BJ (cell line): ENCODE data around the gene CITED4. TPM values are rescaled to one million over a fixed set of nuclear protein-coding genes. Genes with fewer than 3 reads are reported as not detected.

ENCODE experiments used
- CTCF ChIA-PET: fragments of 350-600 bp; formaldehyde crosslinking; extraction: SDS; loops from one replicate; lab custom pipeline; 2021; ENCODE audit warnings: antibody characterized with exemption, inconsistent platforms; lab: Yijun Ruan, JAX
- POLR2A ChIA-PET: fragments of 300-600 bp; sonication (Branson Sonifier 250); formaldehyde crosslinking; extraction: SDS; loops from one replicate; lab custom pipeline; 2021; ENCODE audit warnings: antibody characterized with exemption; lab: Charles Lee
- DNase-seq: peaks from one replicate; pipeline ENCODE4 v3.0.0-alpha.2; 2011; ENCODE audit warnings: low read depth
- H3K27me3 ChIP-seq: 2 replicates; pipeline ENCODE4 v1.6.0; 2011; ENCODE audit warnings: low read length; ENCODE audit not compliant: control insufficient read depth, insufficient read depth
- H3K36me3 ChIP-seq: 2 replicates; pipeline ENCODE4 v1.5.1; 2011; ENCODE audit warnings: low read length; ENCODE audit not compliant: control insufficient read depth, insufficient read depth
- H3K4me3 ChIP-seq: 2 replicates; pipeline ENCODE4 v1.5.1; 2011; ENCODE audit warnings: low read depth, mild to moderate bottlenecking, control low read depth, low read length
- CTCF ChIP-seq: IDR thresholded peaks from 2 replicates; pipeline ENCODE4 v1.5.1; 2011; ENCODE audit warnings: low read depth, mild to moderate bottlenecking, control low read depth, inconsistent platforms, low read length, moderate library complexity; ENCODE audit not compliant: insufficient read depth
- polyA plus RNA-seq: library from polyadenylated mRNA; depleted of rRNA; stranded (reverse); fragments of >200 nt; gene quantifications from 2 replicates; pipeline ENCODE4 v1.2.3, GENCODE V29; 2011

CITED4 gene
- polyA plus RNA-seq, 1 experiment = 0.80 TPM

GRCh38 chr1:40894455-40894854 is 32.3 kb upstream of the CITED4 start:
- no peak for TF ChIP-seq CTCF
- POLR2A ChIA-PET = no interaction called here

GRCh38 chr1:40893946-40894345 is 31.8 kb upstream of the CITED4 start:
- Histone ChIP-seq H3K27me3 (no peaks in the 10 kb centered on the region), H3K4me3 (no peak overlapping the region), H3K36me3 (no peaks in the 10 kb centered on the region)
- ChIA-PET POLR2A (no interaction called here), CTCF (no interaction called here)
- no peak for TF ChIP-seq CTCF
- DNase-seq = no peak

More at GRCh38 chr1:40894455-40894854, 32.3 kb upstream of the CITED4 start:
- CTCF ChIA-PET = no interaction called here
- DNase-seq = no peak
- Histone ChIP-seq H3K27me3 (no peaks in the 10 kb centered on the region), H3K4me3 (no peak overlapping the region), H3K36me3 (no peaks in the 10 kb centered on the region)

- Histone ChIP-seq H3K27me3 (no peaks in the 10 kb centered on the region), H3K4me3 (no peak overlapping the region), H3K36me3 (no peaks in the 10 kb centered on the region)
- CTCF ChIA-PET = interaction anchor here (1.0 kb wide), 1 partner anchor 34 kb away, joined by 3 read pairs; no protein-coding TSS in a partner anchor
- no peak for DNase-seq
- no peak for TF ChIP-seq CTCF
- POLR2A ChIA-PET = no interaction called here
These were observed 30.2 kb upstream of the CITED4 start for GRCh38 chr1:40892354-40892753.

GRCh38 chr1:40890771-40891170 is 28.6 kb upstream of the CITED4 start:
- H3K27me3 ChIP-seq = peaks cover 1% of the 10 kb centered on the region; the same call in 1 of the 2 replicates
- CTCF ChIA-PET = no interaction called here
- DNase-seq = no peak
- H3K36me3 ChIP-seq = no peaks in the 10 kb centered on the region
- TF ChIP-seq CTCF = no peak
- no peak overlapping the region for H3K4me3 ChIP-seq
- POLR2A ChIA-PET = no interaction called here

- Histone ChIP-seq H3K4me3 (no peak overlapping the region), H3K27me3 (peaks cover 1% of the 10 kb centered on the region; the same call in 1 of the 2 replicates), H3K36me3 (no peaks in the 10 kb centered on the region)
- ChIA-PET CTCF (interaction anchor here (1.0 kb wide), 1 partner anchor 48 kb away, joined by 3 read pairs; no protein-coding TSS in a partner anchor), POLR2A (no interaction called here)
- no peak for TF ChIP-seq CTCF
- DNase-seq = no peak
These were observed 25.5 kb upstream of the CITED4 start for GRCh38 chr1:40887652-40888051.
